Thyroid gland (tissue), 4 donors: ENCODE data around the gene KCNG2. TPM values are rescaled to one million over a fixed set of nuclear protein-coding genes. Genes with fewer than 3 reads are reported as not detected.

Source experiments
- DNase-seq, 2 donors: peaks; one replicate each; pipeline ENCODE4 v3.0.0-alpha.2; 2019
- H3K27ac ChIP-seq, 3 donors: fragments of 200-600 bp; sonication (generic); 1 replicate in 2 of 3; 2 replicates in 1 of 3; pipeline ENCODE4 v1.5.1; 2016 to 2019; ENCODE audit warnings: mild to moderate bottlenecking in 1 of 3, moderate library complexity in 1 of 3
- H3K27me3 ChIP-seq: fragments of 200-600 bp; sonication (generic); one replicate; pipeline ENCODE4 v1.5.1; 2019
- H3K36me3 ChIP-seq, 2 donors: fragments of 200-600 bp; sonication (generic); one replicate each; pipeline ENCODE4 v1.5.1; 2016 to 2019
- H3K4me1 ChIP-seq, 2 donors: fragments of 200-600 bp; sonication (generic); one replicate each; pipeline ENCODE4 v1.5.1; 2017 to 2019
- H3K4me3 ChIP-seq, 3 donors: fragments of 200-600 bp; sonication (generic); replicated peaks in 1 of 3; 1 replicate in 2 of 3; 2 replicates in 1 of 3; pipeline ENCODE4 v1.5.1; 2016; ENCODE audit warnings: mild to moderate bottlenecking in 1 of 3
- H3K9me3 ChIP-seq: fragments of 200-600 bp; sonication (generic); one replicate; pipeline ENCODE4 v1.5.1; 2017
- CTCF ChIP-seq, 6 experiments: fragments of 200-600 bp in 3 of 6; fragments of 450-650 bp in 3 of 6; sonication (generic) in 3 of 6; IDR thresholded peaks; one replicate each; pipeline ENCODE4 v1.5.1; 2016 to 2019; ENCODE audit warnings: antibody characterized with exemption in 6 of 6, mild to moderate bottlenecking in 2 of 6, inconsistent platforms in 1 of 6, moderate library complexity in 1 of 6
- POLR2A ChIP-seq, 2 donors: fragments of 450-650 bp; IDR thresholded peaks; one replicate each; pipeline ENCODE4 v1.6.1; 2017; ENCODE audit warnings: antibody characterized with exemption in 2 of 2, mild to moderate bottlenecking in 2 of 2, moderate library complexity in 1 of 2
- WGBS, 2 donors: methylation state at CpG; one replicate each; pipeline ENCODE4 v1.1.5; 2017; 5-methylcytosine and 5-hydroxymethylcytosine counted together
- intact Hi-C: fragments of 100-400 bp; cut with DNase I; formaldehyde crosslinking; loops from one replicate; pipeline ENCODE4 v1.15.1; 2023
- total RNA-seq, 4 donors: library from RNA; depleted of rRNA; stranded (reverse); fragments of >200 nt; gene quantifications; one replicate each; pipeline ENCODE4 v1.2.3, GENCODE V29; 2016

Gene KCNG2
- total RNA-seq, 4 donors from 2014 or later = 0.22 TPM; not detected in 3

GRCh38 chr18:79832169-79832568, 34.4 kb downstream of the KCNG2 start:
- Histone ChIP-seq H3K27ac (no peak overlapping the region), H3K9me3 (no peaks in the 10 kb centered on the region), H3K36me3 (no peaks in the 10 kb centered on the region), H3K27me3 (no peaks in the 10 kb centered on the region), H3K4me1 (no peaks in the 10 kb centered on the region), H3K4me3 (no peak overlapping the region)
- DNase-seq = no peak
- intact Hi-C loops = no loop called here
- 90 to 92% methylated on average over 3 of the region's 3 CpGs for WGBS, 2 donors
- TF ChIP-seq CTCF (IDR thresholded peaks at IDR 0.05) (no peak), POLR2A (IDR thresholded peaks at IDR 0.05) (no peak)

GRCh38 chr18:79834834-79835233, 37.1 kb downstream of the KCNG2 start:
- Histone ChIP-seq H3K4me1 (no peaks in the 10 kb centered on the region), H3K27ac (no peak overlapping the region), H3K4me3 (no peak overlapping the region), H3K27me3 (no peaks in the 10 kb centered on the region), H3K9me3 (no peaks in the 10 kb centered on the region), H3K36me3 (no peaks in the 10 kb centered on the region)
- TF ChIP-seq POLR2A (IDR thresholded peaks at IDR 0.05) = no peak
- TF ChIP-seq CTCF (IDR thresholded peaks at IDR 0.05) = no peak
- WGBS, 2 donors = 57 to 67% methylated on average over 5 to 6 of the region's 6 CpGs
- intact Hi-C loops = no loop called here
- no peak for DNase-seq

GRCh38 chr18:79841936-79842335, 44.2 kb downstream of the KCNG2 start:
- no peaks in the 10 kb centered on the region for H3K4me1 ChIP-seq
- no peak for DNase-seq
- no peak overlapping the region for H3K4me3 ChIP-seq
- no peak overlapping the region for H3K27ac ChIP-seq
- WGBS, 2 donors = 97 to 98% methylated on average over 3 to 4 of the region's 4 CpGs
- H3K36me3 ChIP-seq = no peaks in the 10 kb centered on the region
- no peaks in the 10 kb centered on the region for H3K27me3 ChIP-seq
- H3K9me3 ChIP-seq = no peaks in the 10 kb centered on the region
- intact Hi-C loops = no loop called here
- TF ChIP-seq CTCF (IDR thresholded peaks at IDR 0.05) (no peak), POLR2A (IDR thresholded peaks at IDR 0.05) (no peak)

GRCh38 chr18:79844999-79845563, 47.3 kb downstream of the KCNG2 start:
- WGBS, 2 donors = 88 to 91% methylated on average over 10 of the region's 10 CpGs
- Histone ChIP-seq H3K36me3 (no peaks in the 10 kb centered on the region), H3K4me3 (no peak overlapping the region), H3K4me1 (no peaks in the 10 kb centered on the region), H3K9me3 (no peaks in the 10 kb centered on the region), H3K27ac (no peak overlapping the region), H3K27me3 (no peaks in the 10 kb centered on the region)
- intact Hi-C loops = no loop called here
- DNase-seq = no peak
- TF ChIP-seq POLR2A (IDR thresholded peaks at IDR 0.05) (no peak), CTCF (IDR thresholded peaks at IDR 0.05) (no peak)

GRCh38 chr18:79846936-79847557, 49.3 kb downstream of the KCNG2 start:
- no peak overlapping the region for H3K4me3 ChIP-seq
- H3K36me3 ChIP-seq = no peaks in the 10 kb centered on the region
- no peaks in the 10 kb centered on the region for H3K4me1 ChIP-seq
- WGBS, 2 donors = 88 to 89% methylated on average over 14 to 16 of the region's 17 CpGs
- H3K27me3 ChIP-seq = no peaks in the 10 kb centered on the region
- intact Hi-C loops = no loop called here
- no peak for DNase-seq
- TF ChIP-seq CTCF (IDR thresholded peaks at IDR 0.05) (no peak), POLR2A (IDR thresholded peaks at IDR 0.05) (no peak)
- no peak overlapping the region for H3K27ac ChIP-seq
- no peaks in the 10 kb centered on the region for H3K9me3 ChIP-seq
